ENCODE results near the gene CNOT1.

CNOT1 gene

GRCh38 chr16:58670946-58671583 is 41.4 kb upstream of the CNOT1 start:
- no peak for TF ChIP-seq EZH2phosphoT487 (IDR thresholded peaks at IDR 0.05; ENCODE audit: low read length)
- no peak for TF ChIP-seq EZH2 (optimal IDR thresholded peaks at IDR 0.05; ENCODE audit: low read depth, low read length)
- no peak for TF ChIP-seq CTCF (IDR thresholded peaks at IDR 0.05; ENCODE audit: low read length)
- Histone ChIP-seq H3K9me2 (replicated peaks; ENCODE audit: insufficient read depth, low read length) (no peaks in the 10 kb centered on the region), H3K27ac (ENCODE audit: low read length) (no peak overlapping the region), H2AFZ (ENCODE audit: low read length) (no peak overlapping the region), H3F3A (ENCODE audit: insufficient read depth, low read length) (no peaks in the 10 kb centered on the region), H3K9me3 (replicated peaks; ENCODE audit: insufficient read depth, low read length) (no peaks in the 10 kb centered on the region), H3K4me2 (ENCODE audit: low read depth, low read length) (no peak overlapping the region), H3K27me3 (replicated peaks; ENCODE audit: insufficient read depth, low read length) (no peaks in the 10 kb centered on the region), H3K4me1 (ENCODE audit: low read length) (no peaks in the 10 kb centered on the region), H3K9ac (ENCODE audit: low read length) (no peak overlapping the region), H3K4me3 (ENCODE audit: low read length) (no peak overlapping the region), H3K36me3 (replicated peaks; ENCODE audit: insufficient read depth, low read length) (no peaks in the 10 kb centered on the region), H3K79me2 (ENCODE audit: low read length) (no peaks in the 10 kb centered on the region), H4K20me1 (ENCODE audit: insufficient read depth, low read length) (no peaks in the 10 kb centered on the region)
- DNase-seq = no peak

GRCh38 chr16:58670177-58670576 is 40.6 kb upstream of the CNOT1 start:
- no peak for DNase-seq
- H3F3A ChIP-seq (ENCODE audit: insufficient read depth, low read length) = no peaks in the 10 kb centered on the region
- H3K27me3 ChIP-seq (replicated peaks; ENCODE audit: insufficient read depth, low read length) = no peaks in the 10 kb centered on the region
- H3K4me2 ChIP-seq (ENCODE audit: low read depth, low read length) = no peak overlapping the region
- no peak for TF ChIP-seq CTCF (IDR thresholded peaks at IDR 0.05; ENCODE audit: low read length)
- no peak for TF ChIP-seq EZH2phosphoT487 (IDR thresholded peaks at IDR 0.05; ENCODE audit: low read length)
- no peak for TF ChIP-seq EZH2 (optimal IDR thresholded peaks at IDR 0.05; ENCODE audit: low read depth, low read length)
- no peak overlapping the region for H3K4me3 ChIP-seq (ENCODE audit: low read length)
- no peak overlapping the region for H3K9ac ChIP-seq (ENCODE audit: low read length)
- no peaks in the 10 kb centered on the region for H3K4me1 ChIP-seq (ENCODE audit: low read length)
- no peaks in the 10 kb centered on the region for H3K79me2 ChIP-seq (ENCODE audit: low read length)
- no peak overlapping the region for H2AFZ ChIP-seq (ENCODE audit: low read length)
- no peaks in the 10 kb centered on the region for H4K20me1 ChIP-seq (ENCODE audit: insufficient read depth, low read length)
- no peaks in the 10 kb centered on the region for H3K36me3 ChIP-seq (replicated peaks; ENCODE audit: insufficient read depth, low read length)
- no peaks in the 10 kb centered on the region for H3K9me2 ChIP-seq (replicated peaks; ENCODE audit: insufficient read depth, low read length)
- no peak overlapping the region for H3K27ac ChIP-seq (ENCODE audit: low read length)
- no peaks in the 10 kb centered on the region for H3K9me3 ChIP-seq (replicated peaks; ENCODE audit: insufficient read depth, low read length)

- no peaks in the 10 kb centered on the region for H3K9me3 ChIP-seq (replicated peaks; ENCODE audit: insufficient read depth, low read length)
- H3K27ac ChIP-seq (ENCODE audit: low read length) = no peak overlapping the region
- DNase-seq = no peak
- H4K20me1 ChIP-seq (ENCODE audit: insufficient read depth, low read length) = no peaks in the 10 kb centered on the region
- H3K27me3 ChIP-seq (replicated peaks; ENCODE audit: insufficient read depth, low read length) = no peaks in the 10 kb centered on the region
- no peak overlapping the region for H2AFZ ChIP-seq (ENCODE audit: low read length)
- H3K4me1 ChIP-seq (ENCODE audit: low read length) = no peaks in the 10 kb centered on the region
- H3K9ac ChIP-seq (ENCODE audit: low read length) = no peak overlapping the region
- no peaks in the 10 kb centered on the region for H3K36me3 ChIP-seq (replicated peaks; ENCODE audit: insufficient read depth, low read length)
- no peak for TF ChIP-seq CTCF (IDR thresholded peaks at IDR 0.05; ENCODE audit: low read length)
- no peak for TF ChIP-seq EZH2 (optimal IDR thresholded peaks at IDR 0.05; ENCODE audit: low read depth, low read length)
- no peak for TF ChIP-seq EZH2phosphoT487 (IDR thresholded peaks at IDR 0.05; ENCODE audit: low read length)
- no peaks in the 10 kb centered on the region for H3K79me2 ChIP-seq (ENCODE audit: low read length)
- no peak overlapping the region for H3K4me3 ChIP-seq (ENCODE audit: low read length)
- no peak overlapping the region for H3K4me2 ChIP-seq (ENCODE audit: low read depth, low read length)
- H3F3A ChIP-seq (ENCODE audit: insufficient read depth, low read length) = no peaks in the 10 kb centered on the region
- no peaks in the 10 kb centered on the region for H3K9me2 ChIP-seq (replicated peaks; ENCODE audit: insufficient read depth, low read length)
Observed at GRCh38 chr16:58665200-58665599, 35.6 kb upstream of the CNOT1 start.

All from MM.1S (cell line).